ENCODE measurements around the gene CRMP1. TPM values are rescaled to one million over a fixed set of nuclear protein-coding genes. Genes with fewer than 3 reads are reported as not detected.

Gene CRMP1
- total and polyA plus RNA-seq, 2 of the 8 experiments (the other 6 are each of a cell fraction or from before 2014, with no cell fraction given): 120 to 131 TPM

GRCh38 chr4:5940470-5941203, 47.8 kb upstream of the CRMP1 start:
- H3K79me1 ChIP-seq (ENCODE audit: low read depth, low read length): no peaks in the 10 kb centered on the region
- no peak overlapping the region for H4K91ac ChIP-seq (replicated peaks; ENCODE audit: insufficient read length, low read length)
- H2BK120ac ChIP-seq (replicated peaks; ENCODE audit: low read depth, low read length): no peak overlapping the region
- ChIA-PET CTCF (ENCODE audit: partially characterized antibody) (interaction anchor here (0.6 to 1.7 kb wide), 7 partner anchors 9 to 119 kb away, joined by 3 to 6 read pairs (median 4); no protein-coding TSS in a partner anchor), POLR2A (ENCODE audit: partially characterized antibody) (interaction anchor here (0.7 to 1.7 kb wide), 3 partner anchors 14 to 63 kb away, joined by 3 to 6 read pairs (median 3); no protein-coding TSS in a partner anchor)
- peaks cover 0 to 2% (median under 1%) of the 10 kb centered on the region in 4 experiments; a peak in 1 of 7 replicates for H3K4me1 ChIP-seq (replicated peaks in 1 of 4; ENCODE audit: control insufficient read depth in 3 of 4, insufficient read depth in 4 of 4, low read length in 3 of 4)
- H2AK5ac ChIP-seq (ENCODE audit: low read depth, low read length): no peak overlapping the region
- no peak overlapping the region for H2BK12ac ChIP-seq (ENCODE audit: low read depth, low read length)
- WGBS, 2 experiments (ENCODE audit: extremely low coverage in 1 of 2, insufficient coverage in 1 of 2, insufficient read length in 1 of 2, insufficient replicate concordance in 2 of 2, low coverage in 1 of 2, low lambda C conversion rate in 2 of 2, missing lambda C conversion rate in 1 of 2): 87% methylated on average over 3 of the region's 3 CpGs; no CpG with 5 or more reads in 1 of the 2 experiments
- no peaks in the 10 kb centered on the region for H4K20me1 ChIP-seq (replicated peaks in 1 of 2; ENCODE audit: control insufficient read depth in 1 of 2, insufficient read depth in 2 of 2, low read length in 2 of 2)
- no peak overlapping the region for H4K5ac ChIP-seq (ENCODE audit: insufficient read length, low read depth, low read length)
- no peak overlapping the region for H3K14ac ChIP-seq (ENCODE audit: insufficient read length)
- no peak overlapping the region for H3K23ac ChIP-seq (ENCODE audit: insufficient read length)
- H2BK20ac ChIP-seq (ENCODE audit: low read length): no peak overlapping the region
- no peak overlapping the region for H4K8ac ChIP-seq (ENCODE audit: extremely low read depth, insufficient read depth, low read length)
- H3K9ac ChIP-seq (replicated peaks in 1 of 4; ENCODE audit: extremely low read depth in 1 of 4, low read depth in 3 of 4, low read length in 3 of 4): no peak overlapping the region
- no peak overlapping the region for H2AFZ ChIP-seq (ENCODE audit: low read length)
- H3K27ac ChIP-seq (ENCODE audit: low read depth, low read length): no peak overlapping the region
- DNase-seq (ENCODE audit: low read depth in 1 of 2, low spot score in 2 of 2) (no peak), FAIRE-seq (peak; percentile 50)
- no peaks in the 10 kb centered on the region for H3K36me3 ChIP-seq (ENCODE audit: control insufficient read depth in 2 of 4, insufficient read depth in 4 of 4, low read length in 3 of 4)
- H3K56ac ChIP-seq (replicated peaks; ENCODE audit: insufficient read length, low read depth, low read length): no peak overlapping the region
- H2BK5ac ChIP-seq (ENCODE audit: low read depth, low read length): no peak overlapping the region
- no peak overlapping the region for H3K4me2 ChIP-seq (ENCODE audit: insufficient read depth in 1 of 2, low read depth in 2 of 2, low read length in 2 of 2)
- peaks cover 0 to 5% (median 0%) of the 10 kb centered on the region in 4 experiments; a peak in 1 of 7 replicates for H3K27me3 ChIP-seq (replicated peaks in 1 of 4; ENCODE audit: control insufficient read depth in 3 of 4, extremely low read depth in 1 of 4, insufficient read depth in 3 of 4, low read length in 3 of 4)
- H2BK15ac ChIP-seq (ENCODE audit: low read length): no peak overlapping the region
- no peak overlapping the region for H3K4ac ChIP-seq (replicated peaks; ENCODE audit: insufficient read length, low read depth, low read length)
- H3K9me3 ChIP-seq (ENCODE audit: insufficient read depth in 2 of 2, low read depth in 1 of 2, low read length in 1 of 2): no peaks in the 10 kb centered on the region
- no peaks in the 10 kb centered on the region for H3K79me2 ChIP-seq (ENCODE audit: control insufficient read depth in 1 of 2, insufficient read depth in 2 of 2, low read length in 2 of 2)
- no peak overlapping the region for H3K4me3 ChIP-seq (ENCODE audit: extremely low read depth in 1 of 4, insufficient read depth in 2 of 4, low read depth in 3 of 4, low read length in 4 of 4)
- H3K18ac ChIP-seq (ENCODE audit: extremely low read depth, low read length): no peak overlapping the region
- no peaks in the 10 kb centered on the region for H3K23me2 ChIP-seq (ENCODE audit: low read depth, low read length)
- no peak for TF ChIP-seq TBP (IDR thresholded peaks at IDR 0.05; ENCODE audit: low read depth, low read length)
- TF ChIP-seq KDM5A (IDR thresholded peaks at IDR 0.05; ENCODE audit: low read length): no peak
- TF ChIP-seq CREB1 (IDR thresholded peaks at IDR 0.05): no peak
- TF ChIP-seq SRF (IDR thresholded peaks at IDR 0.05; ENCODE audit: low read depth, low read length): no peak
- TF ChIP-seq SIX5 (IDR thresholded peaks at IDR 0.05; ENCODE audit: low read depth, low read length): no peak
- no peak for TF ChIP-seq JUN (IDR thresholded peaks at IDR 0.05; ENCODE audit: low read depth, low read length)
- TF ChIP-seq ATF3 (IDR thresholded peaks at IDR 0.05; ENCODE audit: insufficient read depth, low read depth, low read length): no peak
- no peak for TF ChIP-seq NRF1 (IDR thresholded peaks at IDR 0.05; ENCODE audit: low read depth, low read length)
- no peak for TF ChIP-seq BRCA1 (IDR thresholded peaks at IDR 0.05; ENCODE audit: low read depth, low read length)
- TF ChIP-seq POLR2AphosphoS5 (IDR thresholded peaks at IDR 0.05; ENCODE audit: low read depth, low read length): no peak
- no peak for TF ChIP-seq CHD2 (IDR thresholded peaks at IDR 0.05; ENCODE audit: low read length)
- no peak for TF ChIP-seq JUND (IDR thresholded peaks at IDR 0.05; ENCODE audit: low read length)
- no peak for TF ChIP-seq ASH2L (IDR thresholded peaks at IDR 0.05; ENCODE audit: low read length)
- no peak for TF ChIP-seq HDAC2 (IDR thresholded peaks at IDR 0.05; ENCODE audit: borderline replicate concordance in 1 of 2, low read depth in 2 of 2, low read length in 2 of 2)

Data from H1 (cell line).